ENCODE measurements around the gene SRGAP3.

SRGAP3 gene

DNA sequence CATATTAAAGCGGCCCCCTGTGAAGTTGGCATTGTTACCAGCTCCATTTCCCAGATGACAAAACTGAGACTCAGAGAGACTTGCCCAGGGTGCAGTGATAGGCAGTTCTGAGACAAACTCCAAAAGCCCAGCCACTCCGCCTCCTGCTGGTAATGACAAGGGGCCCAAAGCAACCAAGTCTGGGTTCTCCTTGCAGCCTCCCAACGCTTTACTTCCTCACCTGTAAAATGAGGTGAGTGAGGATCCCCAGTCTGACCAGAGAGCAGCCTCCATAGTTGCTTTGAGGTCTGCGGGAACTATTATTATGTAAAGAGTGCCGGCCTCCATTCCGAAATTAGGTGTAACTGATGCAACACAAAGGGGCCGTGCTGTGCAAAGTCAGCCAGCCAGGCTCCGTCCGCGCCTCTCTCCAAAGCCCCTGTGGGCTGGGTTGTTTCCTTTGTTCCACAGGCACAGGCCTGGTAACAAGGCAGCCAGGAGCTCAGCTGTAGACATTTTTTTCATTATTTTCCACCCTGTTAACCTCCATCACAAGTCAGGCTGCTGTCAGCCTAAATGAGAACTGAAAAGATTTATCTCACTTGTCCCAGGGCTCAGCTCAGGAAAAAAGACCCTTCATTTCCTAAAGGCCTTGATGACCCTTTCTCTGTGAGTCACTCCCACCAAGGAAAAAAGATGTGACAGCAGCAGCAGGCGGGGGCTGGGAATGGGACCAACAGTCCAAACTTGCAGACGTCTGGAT, 147.0 kb downstream of the SRGAP3 start:
- no peaks in the 10 kb centered on the region for H3K9me3 ChIP-seq (ENCODE audit: control insufficient read depth in 2 of 2, low read length in 2 of 2)
- no peak overlapping the region for H3K27ac ChIP-seq (ENCODE audit: low read depth in 2 of 2, low read length in 2 of 2)
- no peak overlapping the region for H3K9ac ChIP-seq (ENCODE audit: low read depth in 1 of 2, low read length in 2 of 2)
- no peaks in the 10 kb centered on the region for H3K4me1 ChIP-seq (ENCODE audit: control insufficient read depth in 2 of 2, insufficient read depth in 2 of 2, low read length in 2 of 2)
- H3K4me3 ChIP-seq (ENCODE audit: low read length in 2 of 2): no peak overlapping the region
- no peaks in the 10 kb centered on the region for H3K36me3 ChIP-seq (ENCODE audit: control insufficient read depth in 2 of 2, insufficient read depth in 2 of 2, low read length in 2 of 2)
- no peaks in the 10 kb centered on the region for H3K27me3 ChIP-seq (ENCODE audit: control insufficient read depth in 2 of 2, insufficient read depth in 2 of 2, low read length in 2 of 2)

DNA sequence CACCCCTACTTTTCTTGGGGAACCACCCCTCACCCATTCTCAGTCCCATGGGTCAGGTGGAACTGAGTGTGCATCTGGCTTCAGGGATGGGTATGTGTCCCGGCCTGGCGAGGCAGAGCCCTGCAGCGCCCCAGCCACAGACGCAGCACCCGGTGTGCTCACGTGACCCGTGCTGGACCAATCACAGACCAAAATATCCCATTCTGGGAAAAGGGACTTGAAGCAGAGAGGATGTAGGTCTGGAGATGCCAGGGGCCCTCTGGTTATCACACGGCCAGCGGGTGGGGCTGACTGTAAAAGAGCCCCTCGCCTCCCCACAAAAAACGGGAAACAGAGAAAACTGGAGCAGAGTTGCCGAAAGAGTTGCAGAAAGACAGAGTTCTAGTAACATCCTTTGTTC, 148.2 kb downstream of the SRGAP3 start:
- H3K27ac ChIP-seq (ENCODE audit: low read depth in 2 of 2, low read length in 2 of 2): no peak overlapping the region
- no peak overlapping the region for H3K9ac ChIP-seq (ENCODE audit: low read depth in 1 of 2, low read length in 2 of 2)

GRCh38 chr3:9100513-9100894, 148.9 kb downstream of the SRGAP3 start:
- Histone ChIP-seq H3K9me3 (ENCODE audit: control insufficient read depth in 2 of 2, low read length in 2 of 2) (no peaks in the 10 kb centered on the region), H3K36me3 (ENCODE audit: control insufficient read depth in 2 of 2, insufficient read depth in 2 of 2, low read length in 2 of 2) (no peaks in the 10 kb centered on the region), H3K9ac (ENCODE audit: low read depth in 1 of 2, low read length in 2 of 2) (no peak overlapping the region), H3K27me3 (ENCODE audit: control insufficient read depth in 2 of 2, insufficient read depth in 2 of 2, low read length in 2 of 2) (no peaks in the 10 kb centered on the region), H3K27ac (ENCODE audit: low read depth in 2 of 2, low read length in 2 of 2) (no peak overlapping the region), H3K4me1 (ENCODE audit: control insufficient read depth in 2 of 2, insufficient read depth in 2 of 2, low read length in 2 of 2) (no peaks in the 10 kb centered on the region), H3K4me3 (ENCODE audit: low read length in 2 of 2) (no peak overlapping the region)

More for the DNA sequence above, 148.2 kb downstream of the SRGAP3 start:
- H3K4me1 ChIP-seq (ENCODE audit: control insufficient read depth in 2 of 2, insufficient read depth in 2 of 2, low read length in 2 of 2): no peaks in the 10 kb centered on the region
- H3K4me3 ChIP-seq (ENCODE audit: low read length in 2 of 2): no peak overlapping the region
- no peaks in the 10 kb centered on the region for H3K27me3 ChIP-seq (ENCODE audit: control insufficient read depth in 2 of 2, insufficient read depth in 2 of 2, low read length in 2 of 2)
- H3K36me3 ChIP-seq (ENCODE audit: control insufficient read depth in 2 of 2, insufficient read depth in 2 of 2, low read length in 2 of 2): no peaks in the 10 kb centered on the region
- no peaks in the 10 kb centered on the region for H3K9me3 ChIP-seq (ENCODE audit: control insufficient read depth in 2 of 2, low read length in 2 of 2)

GRCh38 chr3:9099702-9100512, 149.5 kb downstream of the SRGAP3 start:
- Histone ChIP-seq H3K4me3 (ENCODE audit: low read length in 2 of 2) (no peak overlapping the region), H3K36me3 (ENCODE audit: control insufficient read depth in 2 of 2, insufficient read depth in 2 of 2, low read length in 2 of 2) (no peaks in the 10 kb centered on the region), H3K9me3 (ENCODE audit: control insufficient read depth in 2 of 2, low read length in 2 of 2) (no peaks in the 10 kb centered on the region), H3K27ac (ENCODE audit: low read depth in 2 of 2, low read length in 2 of 2) (no peak overlapping the region), H3K27me3 (ENCODE audit: control insufficient read depth in 2 of 2, insufficient read depth in 2 of 2, low read length in 2 of 2) (no peaks in the 10 kb centered on the region), H3K4me1 (ENCODE audit: control insufficient read depth in 2 of 2, insufficient read depth in 2 of 2, low read length in 2 of 2) (no peaks in the 10 kb centered on the region), H3K9ac (ENCODE audit: low read depth in 1 of 2, low read length in 2 of 2) (no peak overlapping the region)

DNA sequence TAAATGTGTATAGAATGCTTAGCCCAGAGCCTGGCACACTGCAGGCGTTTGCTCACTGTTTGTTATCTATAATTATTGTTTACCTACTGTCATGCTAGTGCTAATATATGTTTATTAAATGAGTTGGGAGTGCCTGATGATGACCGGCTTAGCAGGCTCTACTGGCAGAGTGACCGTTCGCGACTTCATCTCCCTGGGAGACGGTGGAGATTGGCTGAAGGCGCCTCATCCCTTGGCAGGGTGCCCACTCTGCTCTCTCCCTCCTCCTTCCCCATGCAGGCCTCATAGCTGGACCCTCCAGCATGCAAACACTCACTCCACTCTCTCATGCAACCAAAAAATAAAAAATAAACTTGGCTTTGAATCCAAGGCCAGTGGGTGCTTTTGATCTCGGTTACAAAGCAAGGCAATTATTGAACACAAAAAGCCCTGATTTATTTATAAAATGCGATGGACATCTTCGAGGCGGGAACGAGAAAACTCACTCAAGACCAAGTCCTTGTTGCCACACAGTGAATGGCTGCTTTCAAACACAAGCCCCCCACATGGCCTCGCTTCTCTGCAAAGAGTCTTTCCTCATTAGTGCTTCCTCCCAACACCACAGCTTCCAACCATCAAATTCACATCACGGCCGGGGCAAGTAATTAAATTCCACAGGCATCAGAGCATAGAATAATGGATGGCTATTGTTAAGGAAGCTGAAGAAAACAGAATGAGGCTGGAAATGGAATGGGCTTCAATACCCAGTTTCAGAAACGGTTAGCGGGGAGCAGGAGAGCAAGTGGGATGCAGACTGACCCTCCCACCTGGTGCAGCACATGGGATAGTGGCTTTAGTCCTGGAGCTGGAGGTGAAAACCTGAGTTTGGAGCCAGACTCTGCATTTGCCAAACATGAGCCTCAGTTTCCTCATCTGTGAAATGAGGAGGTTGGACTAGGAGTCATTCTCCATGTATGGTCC, 150.4 kb downstream of the SRGAP3 start:
- Histone ChIP-seq H3K9ac (ENCODE audit: low read depth in 1 of 2, low read length in 2 of 2) (no peak overlapping the region), H3K4me1 (ENCODE audit: control insufficient read depth in 2 of 2, insufficient read depth in 2 of 2, low read length in 2 of 2) (no peaks in the 10 kb centered on the region), H3K27me3 (ENCODE audit: control insufficient read depth in 2 of 2, insufficient read depth in 2 of 2, low read length in 2 of 2) (no peaks in the 10 kb centered on the region), H3K27ac (ENCODE audit: low read depth in 2 of 2, low read length in 2 of 2) (no peak overlapping the region), H3K36me3 (ENCODE audit: control insufficient read depth in 2 of 2, insufficient read depth in 2 of 2, low read length in 2 of 2) (no peaks in the 10 kb centered on the region), H3K9me3 (ENCODE audit: control insufficient read depth in 2 of 2, low read length in 2 of 2) (no peaks in the 10 kb centered on the region), H3K4me3 (ENCODE audit: low read length in 2 of 2) (no peak overlapping the region)

- Histone ChIP-seq H3K9me3 (ENCODE audit: control insufficient read depth in 2 of 2, low read length in 2 of 2) (no peaks in the 10 kb centered on the region), H3K27me3 (ENCODE audit: control insufficient read depth in 2 of 2, insufficient read depth in 2 of 2, low read length in 2 of 2) (no peaks in the 10 kb centered on the region), H3K4me1 (ENCODE audit: control insufficient read depth in 2 of 2, insufficient read depth in 2 of 2, low read length in 2 of 2) (no peaks in the 10 kb centered on the region)
Observed at GRCh38 chr3:9097495-9097894, 152.0 kb downstream of the SRGAP3 start.

DNA sequence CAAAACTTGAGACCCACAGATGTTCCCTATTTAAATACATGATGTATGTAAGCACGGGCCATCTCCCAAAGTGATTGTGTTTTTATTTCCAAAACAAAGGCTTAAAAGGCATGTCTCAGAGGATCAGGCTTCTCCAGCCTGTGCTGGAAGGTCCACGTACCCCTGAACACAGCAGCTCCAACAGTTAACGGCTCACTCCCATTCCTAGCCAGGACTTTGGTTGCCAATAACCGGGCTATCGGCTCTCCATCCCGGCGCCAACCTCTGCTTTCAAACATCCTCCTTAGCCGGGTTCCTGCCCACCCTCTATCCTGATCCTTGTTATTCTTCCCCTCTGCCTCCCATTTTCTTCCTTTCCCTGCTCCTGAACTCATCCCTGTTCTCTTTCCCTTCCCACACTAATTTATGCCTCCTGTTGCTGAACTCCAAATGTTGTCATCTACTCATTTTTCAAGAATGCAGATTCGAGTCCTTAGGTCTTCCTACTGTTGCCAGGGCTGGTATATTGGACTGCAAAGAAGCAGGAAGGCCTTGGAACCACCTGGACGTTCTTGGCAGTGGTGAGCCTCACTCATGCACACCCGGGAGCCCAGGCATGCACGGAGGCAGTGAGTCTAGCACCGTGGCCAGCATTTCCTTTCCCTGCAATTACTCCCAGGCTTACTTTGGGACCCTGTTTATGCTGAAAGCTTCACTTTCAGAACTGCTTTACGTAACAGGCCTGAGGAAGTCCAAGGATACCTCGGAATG, 157.8 kb downstream of the SRGAP3 start:
- H3K4me3 ChIP-seq (ENCODE audit: low read length in 2 of 2): no peak overlapping the region
- peaks cover 6 to 7% of the 10 kb centered on the region in 2 donors for H3K4me1 ChIP-seq (ENCODE audit: control insufficient read depth in 2 of 2, insufficient read depth in 2 of 2, low read length in 2 of 2)
- H3K27me3 ChIP-seq (ENCODE audit: control insufficient read depth in 2 of 2, insufficient read depth in 2 of 2, low read length in 2 of 2): no peaks in the 10 kb centered on the region
- no peaks in the 10 kb centered on the region for H3K36me3 ChIP-seq (ENCODE audit: control insufficient read depth in 2 of 2, insufficient read depth in 2 of 2, low read length in 2 of 2)
- H3K9ac ChIP-seq (ENCODE audit: low read depth in 1 of 2, low read length in 2 of 2): no peak overlapping the region
- no peaks in the 10 kb centered on the region for H3K9me3 ChIP-seq (ENCODE audit: control insufficient read depth in 2 of 2, low read length in 2 of 2)
- no peak overlapping the region for H3K27ac ChIP-seq (ENCODE audit: low read depth in 2 of 2, low read length in 2 of 2)

More at GRCh38 chr3:9097495-9097894, 152.0 kb downstream of the SRGAP3 start:
- Histone ChIP-seq H3K4me3 (ENCODE audit: low read length in 2 of 2) (no peak overlapping the region), H3K27ac (ENCODE audit: low read depth in 2 of 2, low read length in 2 of 2) (no peak overlapping the region), H3K36me3 (ENCODE audit: control insufficient read depth in 2 of 2, insufficient read depth in 2 of 2, low read length in 2 of 2) (no peaks in the 10 kb centered on the region), H3K9ac (ENCODE audit: low read depth in 1 of 2, low read length in 2 of 2) (no peak overlapping the region)

DNA sequence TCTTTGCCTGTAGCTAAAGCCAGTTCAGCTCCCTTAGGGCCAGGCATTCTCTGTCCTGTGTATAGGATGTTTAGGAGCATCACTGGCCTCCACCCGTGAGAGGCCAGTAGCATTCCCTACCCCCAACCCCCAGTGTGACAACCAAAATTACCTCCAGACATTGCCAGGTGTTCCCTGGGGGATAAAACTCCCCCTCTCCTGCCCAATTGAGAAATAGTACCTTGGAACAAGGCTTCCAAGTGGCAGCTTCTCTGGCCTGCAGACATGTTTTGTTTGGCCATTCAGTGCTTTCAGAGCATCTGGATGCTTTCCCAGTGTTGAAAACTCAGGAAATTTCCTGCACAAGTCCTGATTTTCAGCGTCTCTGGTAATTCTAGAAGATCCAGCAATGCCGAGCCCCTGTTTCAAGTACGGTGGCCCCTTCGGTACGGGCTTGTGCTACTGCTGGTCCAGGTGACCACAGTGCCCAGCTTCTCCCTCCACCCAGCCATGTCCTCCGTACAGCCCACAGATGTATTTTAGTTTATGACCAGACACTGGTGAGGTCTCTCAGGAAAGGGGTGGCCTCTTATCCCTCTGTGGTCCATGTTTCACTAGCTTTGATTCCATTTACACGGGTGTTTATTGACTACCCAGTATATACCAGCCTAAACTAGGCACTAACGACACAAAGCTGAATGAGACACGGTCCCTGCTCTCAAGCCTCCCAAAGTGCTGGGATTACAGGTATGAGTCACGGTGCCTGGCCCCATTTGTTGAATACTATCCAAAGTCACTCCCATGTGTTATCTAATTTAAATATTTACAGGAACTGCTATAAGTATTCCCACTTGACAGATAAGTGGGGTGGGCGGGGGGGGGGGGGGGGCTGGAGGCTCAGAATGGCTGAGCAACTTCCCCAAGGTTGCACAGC, 160.7 kb downstream of the SRGAP3 start:
- Histone ChIP-seq H3K36me3 (ENCODE audit: control insufficient read depth in 2 of 2, insufficient read depth in 2 of 2, low read length in 2 of 2) (no peaks in the 10 kb centered on the region), H3K27ac (ENCODE audit: low read depth in 2 of 2, low read length in 2 of 2) (no peak overlapping the region), H3K9ac (ENCODE audit: low read depth in 1 of 2, low read length in 2 of 2) (no peak overlapping the region), H3K4me3 (ENCODE audit: low read length in 2 of 2) (no peak overlapping the region), H3K27me3 (ENCODE audit: control insufficient read depth in 2 of 2, insufficient read depth in 2 of 2, low read length in 2 of 2) (no peaks in the 10 kb centered on the region), H3K4me1 (ENCODE audit: control insufficient read depth in 2 of 2, insufficient read depth in 2 of 2, low read length in 2 of 2) (peaks cover 6 to 7% of the 10 kb centered on the region in 2 donors), H3K9me3 (ENCODE audit: control insufficient read depth in 2 of 2, low read length in 2 of 2) (no peaks in the 10 kb centered on the region)

Measured in mucosa of rectum (tissue), 2 donors.